COR-L47 (cell line): Measurements from ENCODE around the gene BRDT.
"Not testable (repeated sequence)": the region's sequence is repeated elsewhere in the genome, so short reads cannot be mapped to it uniquely, and the experiment has no call there.

Experiments used
- DNase-seq: peaks from one replicate; lab custom pipeline; 2025; lab: John Stamatoyannopoulos, UW

The BRDT gene

GRCh38 chr1:91993256-91993655 is 44.1 kb downstream of the BRDT start:
- DNase-seq, result no peak

GRCh38 chr1:91997607-91998195 is 48.5 kb downstream of the BRDT start:
- peak; percentile 40 for DNase-seq

- no peak for DNase-seq
These were observed 54.9 kb downstream of the BRDT start for GRCh38 chr1:92004129-92004528.

- no peak for DNase-seq
These were observed 64.7 kb downstream of the BRDT start for GRCh38 chr1:92013923-92014322.

- DNase-seq, result no peak
These were observed 67.6 kb downstream of the BRDT start for GRCh38 chr1:92016720-92017316.

- DNase-seq, result no peak
These were observed 68.5 kb downstream of the BRDT start for GRCh38 chr1:92017656-92018055.

- DNase-seq, result not testable (repeated sequence)
These were observed 76.8 kb downstream of the BRDT start for GRCh38 chr1:92026042-92026441.

- DNase-seq, result no peak
These were observed 77.6 kb downstream of the BRDT start for GRCh38 chr1:92026806-92027205.

GRCh38 chr1:92029241-92029922 is 80.2 kb downstream of the BRDT start:
- no peak for DNase-seq

GRCh38 chr1:92030656-92031107 is 81.5 kb downstream of the BRDT start:
- DNase-seq, result no peak

- no peak for DNase-seq
These were observed 82.3 kb downstream of the BRDT start for GRCh38 chr1:92031281-92032110.

- no peak for DNase-seq
These were observed 88.2 kb downstream of the BRDT start for GRCh38 chr1:92037400-92037799.

- DNase-seq, result no peak
These were observed 89.6 kb downstream of the BRDT start for GRCh38 chr1:92038695-92039346.

- DNase-seq, result no peak
These were observed 91.8 kb downstream of the BRDT start for GRCh38 chr1:92040971-92041370.

GRCh38 chr1:92043621-92044020 is 94.4 kb downstream of the BRDT start:
- DNase-seq, result peak; percentile 21

GRCh38 chr1:92045766-92046495 is 96.7 kb downstream of the BRDT start:
- no peak for DNase-seq

- no peak for DNase-seq
These were observed 102.7 kb downstream of the BRDT start for GRCh38 chr1:92051948-92052347.
